HG02798 (cell line): ENCODE results near the gene TNRC6B.
"Not testable (repeated sequence)": the region's sequence is repeated elsewhere in the genome, so short reads cannot be mapped to it uniquely, and the experiment has no call there.

Experiments used
- ATAC-seq: cut with Tn5 transposase; IDR thresholded peaks from one replicate; pipeline ENCODE4 v1.9.1; 2021; ENCODE audit warnings: mild to moderate bottlenecking; ENCODE audit not compliant: unreplicated experiment, poor library complexity

The TNRC6B gene

DNA sequence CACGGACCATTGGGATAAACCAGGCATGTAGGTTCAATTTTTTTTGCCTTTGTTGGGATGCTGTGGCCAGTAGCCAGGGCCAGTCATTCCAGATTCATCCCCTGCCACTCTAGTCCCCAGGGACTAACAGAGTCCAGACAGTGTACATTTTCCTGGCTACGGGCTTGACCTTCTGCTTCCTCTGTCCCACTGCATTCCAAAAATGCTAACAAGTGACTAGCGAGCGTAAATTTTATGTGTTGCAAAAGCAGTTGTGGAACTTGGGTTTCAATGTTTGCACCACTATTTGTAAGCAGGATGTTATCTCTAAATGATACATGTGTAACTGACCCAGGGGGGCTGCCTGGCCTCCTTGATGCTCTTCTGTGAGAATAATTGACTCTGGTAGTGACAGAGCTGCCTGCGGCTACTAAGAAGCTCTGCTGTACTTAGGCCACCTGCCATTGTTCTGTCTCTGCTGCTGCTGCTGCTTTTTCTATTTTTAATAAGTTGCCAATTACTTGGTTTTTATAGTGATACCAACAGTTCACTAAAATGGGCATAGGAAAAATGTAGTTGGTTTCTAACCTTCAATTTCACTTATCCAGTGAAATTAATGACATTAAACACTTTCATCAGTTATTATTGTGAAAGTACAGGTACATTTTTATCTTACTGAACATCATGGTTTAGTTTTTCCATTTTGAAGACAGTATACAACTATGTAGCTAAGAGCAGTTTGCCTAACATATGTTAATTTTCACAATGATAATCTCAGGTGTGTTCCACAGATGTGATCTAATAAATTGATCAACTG is 26.8 kb downstream of the TNRC6B start:
- no peak for ATAC-seq

DNA sequence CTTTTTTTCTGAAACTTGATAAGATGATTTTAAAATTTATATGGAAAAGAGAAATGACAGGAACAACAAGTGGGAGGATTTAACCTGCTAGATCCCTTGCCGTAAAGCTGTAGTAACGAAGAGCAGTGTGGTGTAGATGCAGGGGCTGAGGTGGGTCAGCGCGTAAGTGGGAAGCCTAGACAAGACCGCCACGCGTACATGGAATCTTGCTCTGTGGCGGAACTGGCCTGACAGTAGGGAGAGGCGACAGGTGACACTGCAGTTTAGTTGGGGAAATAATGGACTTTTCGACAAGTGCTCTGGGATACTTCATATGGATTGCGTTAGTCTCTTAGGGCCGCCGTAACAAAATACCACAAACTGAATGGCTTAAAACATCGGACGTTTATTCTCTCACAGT is 28.8 kb downstream of the TNRC6B start:
- ATAC-seq, result no peak

DNA sequence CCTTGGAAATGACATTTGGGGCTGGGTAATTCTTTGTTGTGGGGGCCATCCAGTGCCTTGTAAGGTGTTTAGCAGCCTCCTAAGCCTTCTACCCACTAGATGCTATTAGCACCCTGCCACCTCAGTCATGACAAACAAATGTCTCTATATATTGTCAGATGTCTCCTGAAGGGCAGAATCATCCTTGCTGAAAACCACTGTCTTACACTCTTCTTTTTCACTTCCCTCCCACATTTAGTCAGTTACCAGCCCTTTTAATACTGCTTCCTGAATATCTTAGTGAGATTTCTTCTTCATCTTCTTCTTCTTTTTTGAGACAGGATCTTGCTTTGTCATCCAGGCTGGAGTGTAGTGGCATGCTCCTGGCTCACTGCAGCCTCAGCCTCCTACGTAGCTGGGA is 33.1 kb downstream of the TNRC6B start:
- ATAC-seq, result peak; percentile 68

DNA sequence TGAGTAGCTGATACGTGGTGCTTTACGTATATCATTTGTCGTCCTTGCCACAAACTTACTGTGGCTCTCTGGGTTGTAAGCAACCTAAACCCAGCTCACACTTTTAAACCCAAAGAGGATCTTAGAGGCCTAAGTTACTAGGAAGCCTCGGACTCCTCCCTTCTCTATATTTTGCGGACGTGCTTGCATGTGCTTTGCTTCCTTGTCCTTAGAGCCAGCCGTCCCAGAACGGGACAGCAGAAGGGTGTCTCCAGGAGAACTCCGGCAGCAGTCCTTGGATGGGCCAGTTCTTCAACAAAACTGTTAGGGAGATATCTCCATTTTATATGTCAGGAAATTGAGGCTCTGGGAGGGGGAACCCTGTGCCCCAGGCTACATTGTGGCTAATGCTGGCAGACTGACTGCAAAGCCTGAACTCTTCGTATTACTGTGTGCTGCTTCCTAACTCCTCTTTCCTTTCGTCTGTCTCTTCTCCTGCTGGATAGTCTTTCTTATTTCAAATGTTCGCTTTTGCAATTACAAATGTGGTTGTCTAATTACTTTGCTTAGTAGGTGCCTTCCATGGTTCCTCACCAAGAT is 33.8 kb downstream of the TNRC6B start:
- ATAC-seq, result no peak

DNA sequence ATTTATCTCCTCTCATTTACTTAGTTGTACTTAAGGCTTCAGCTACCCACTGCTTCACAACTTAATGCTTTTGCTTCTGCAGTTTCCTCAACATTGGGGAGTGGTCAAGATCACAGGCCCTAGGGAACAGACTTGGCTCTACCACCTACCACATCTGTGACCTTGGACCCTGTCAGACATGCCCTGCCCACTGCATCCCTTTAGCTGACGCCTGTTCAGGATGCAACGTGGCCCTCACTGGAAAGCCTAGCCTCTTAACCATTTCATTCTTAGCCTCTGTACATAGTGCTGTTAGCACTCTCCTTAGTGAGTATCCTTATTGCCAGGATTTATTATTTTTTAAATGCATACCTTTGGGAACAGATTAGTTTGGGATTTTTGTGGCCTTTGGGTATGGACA is 34.4 kb downstream of the TNRC6B start:
- ATAC-seq, result no peak

DNA sequence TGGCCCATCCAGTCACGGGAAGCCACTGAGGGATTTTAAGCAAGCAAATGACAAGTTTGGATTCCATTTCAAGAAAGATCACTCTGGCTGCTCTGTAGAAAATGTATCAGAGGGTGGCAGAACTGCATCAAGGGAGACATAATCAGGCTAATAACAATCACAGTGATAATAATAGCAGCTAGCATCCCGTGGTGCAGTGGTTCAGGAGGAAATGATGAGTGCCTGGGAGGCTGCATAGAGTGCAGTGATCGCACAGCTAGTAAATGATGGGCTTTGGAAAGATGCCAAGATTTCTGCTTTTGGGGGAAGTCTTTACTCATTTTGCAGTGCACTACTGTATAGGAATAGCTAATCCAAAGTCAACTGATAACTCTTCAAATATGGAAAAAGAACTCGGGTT is 35.8 kb downstream of the TNRC6B start:
- ATAC-seq, result no peak

DNA sequence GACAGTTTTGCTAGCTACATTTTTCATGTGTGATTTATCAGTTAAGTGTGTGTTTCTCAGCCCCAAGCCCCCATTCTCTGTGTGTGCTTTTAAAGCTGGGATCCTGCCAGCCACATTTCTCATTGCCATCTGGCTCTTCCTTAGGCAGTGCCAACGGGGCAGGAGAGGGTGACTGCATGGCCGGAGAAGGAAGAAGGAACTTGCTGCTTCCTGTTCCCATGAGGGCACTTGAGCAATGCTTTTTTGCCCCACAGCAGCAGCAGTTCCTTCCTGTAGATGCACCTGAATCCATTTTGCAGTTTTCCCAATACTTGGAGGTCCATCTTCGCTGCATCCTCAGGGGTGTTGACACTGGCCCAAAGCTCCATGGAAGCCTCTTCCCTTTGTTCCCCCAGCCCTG is 37.5 kb downstream of the TNRC6B start:
- ATAC-seq, result no peak

DNA sequence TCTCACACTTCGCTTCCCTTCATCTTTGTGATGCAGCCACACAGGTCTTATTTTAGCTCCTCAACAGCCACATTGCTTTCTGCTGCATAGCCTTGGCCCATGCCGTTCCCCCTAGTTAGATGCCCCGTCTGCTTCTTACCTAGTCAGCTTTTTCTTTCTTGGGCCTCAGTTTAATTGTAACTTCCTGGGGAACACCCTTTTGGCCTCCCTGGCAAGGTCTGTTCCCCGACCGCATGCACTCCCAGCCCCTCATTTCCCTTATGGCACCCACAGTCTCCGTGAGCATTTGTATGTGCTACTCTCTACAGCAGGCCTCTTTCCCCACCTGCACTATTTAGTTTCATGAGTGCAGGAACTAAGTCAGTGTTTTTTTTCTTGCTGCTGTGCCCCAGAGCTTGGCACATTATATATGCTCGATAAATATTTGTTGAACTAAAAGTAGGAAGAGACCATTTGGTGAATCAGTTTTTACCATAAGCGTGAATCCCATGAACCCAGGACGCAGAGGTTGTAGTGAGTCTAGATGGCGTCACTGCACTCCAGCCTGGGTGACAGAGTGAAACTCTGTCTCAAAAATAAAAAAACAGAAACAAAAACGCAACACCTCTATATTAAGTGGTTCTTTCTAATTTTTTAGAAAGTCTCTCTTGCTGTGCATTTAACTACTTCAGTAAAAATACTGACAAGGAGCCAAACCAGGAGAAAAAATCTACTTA is 38.5 kb downstream of the TNRC6B start:
- ATAC-seq, result peak; percentile 68

DNA sequence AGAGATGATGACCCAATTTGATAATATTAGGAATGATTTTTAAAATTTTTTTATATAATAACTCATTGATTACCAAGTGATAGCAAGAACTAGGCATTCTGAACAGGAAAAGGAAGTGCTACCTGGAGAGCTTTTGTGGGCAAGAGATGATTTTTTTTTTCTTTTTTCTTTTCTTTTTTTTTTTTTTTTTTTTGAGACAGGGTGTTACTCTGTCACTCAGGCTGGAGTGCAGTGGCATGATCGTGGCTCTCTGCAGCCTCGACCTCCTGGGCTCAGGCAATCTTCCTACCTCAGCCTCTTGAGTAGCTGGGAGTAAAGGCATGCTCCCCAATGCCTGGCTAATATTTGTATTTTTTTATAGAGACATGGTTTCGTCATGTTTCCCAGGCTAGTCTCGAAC is 40.4 kb downstream of the TNRC6B start:
- no peak for ATAC-seq

DNA sequence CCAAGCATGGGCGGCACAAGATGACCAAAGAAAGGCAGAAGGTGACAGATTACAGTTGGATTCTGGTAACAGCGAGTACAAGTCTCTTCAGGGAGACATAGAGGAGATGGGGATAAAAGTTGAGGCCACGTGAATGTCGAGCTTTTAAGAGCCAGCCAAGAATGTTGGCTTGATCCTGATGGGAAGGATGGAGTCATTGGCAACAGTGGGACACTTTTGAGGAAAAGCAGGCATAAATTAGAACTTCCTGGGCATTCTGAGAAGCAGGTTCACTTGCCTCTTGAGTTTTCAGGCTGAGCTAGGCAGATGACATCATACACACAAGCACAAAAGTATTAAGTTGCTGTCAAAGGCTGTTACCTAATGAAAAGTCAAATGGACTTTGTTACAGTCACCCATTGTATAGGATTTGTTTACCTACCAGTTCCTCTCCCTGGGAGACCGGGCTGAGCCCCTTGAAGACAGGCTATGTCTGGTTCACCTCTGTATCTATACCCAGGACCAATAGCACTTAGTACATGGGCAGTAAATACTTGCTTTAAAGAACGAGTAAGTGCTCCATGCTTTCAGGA is 41.1 kb downstream of the TNRC6B start:
- no peak for ATAC-seq

DNA sequence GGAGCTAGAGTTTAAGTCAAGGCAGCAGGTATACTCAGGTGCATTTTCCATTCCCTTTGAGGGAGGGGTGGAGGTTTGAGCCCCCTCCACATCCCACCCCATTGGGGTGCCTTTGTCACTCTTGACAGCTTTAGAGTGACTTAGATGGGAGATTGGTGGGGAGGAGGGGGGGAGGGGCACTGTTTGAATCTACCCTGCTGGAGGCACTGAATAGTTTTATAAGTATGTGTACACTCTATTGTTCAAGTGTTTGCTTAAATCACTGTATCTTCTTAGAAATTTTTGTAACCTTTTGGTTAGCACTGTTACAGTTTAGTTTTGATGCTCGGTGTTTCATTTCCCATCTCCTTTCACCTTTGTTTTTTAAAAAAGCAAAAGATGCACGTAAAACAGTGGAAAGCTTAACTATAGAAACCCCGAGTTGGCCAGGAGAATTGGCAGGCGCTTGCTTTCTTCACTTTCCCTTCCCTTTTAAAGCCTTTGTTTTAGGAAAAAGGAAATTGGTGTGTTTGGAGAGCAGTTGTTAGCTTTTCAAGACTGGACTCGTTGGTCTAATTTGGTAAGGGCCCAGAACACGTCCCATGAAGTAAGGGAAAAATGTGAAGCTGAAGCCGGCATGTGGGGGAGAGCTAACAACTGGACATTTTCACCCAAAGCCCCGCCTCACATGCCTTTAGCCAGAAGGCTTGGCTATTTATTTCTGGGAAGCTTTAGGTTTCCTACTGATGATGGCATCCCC is 42.8 kb downstream of the TNRC6B start:
- ATAC-seq, result no peak

DNA sequence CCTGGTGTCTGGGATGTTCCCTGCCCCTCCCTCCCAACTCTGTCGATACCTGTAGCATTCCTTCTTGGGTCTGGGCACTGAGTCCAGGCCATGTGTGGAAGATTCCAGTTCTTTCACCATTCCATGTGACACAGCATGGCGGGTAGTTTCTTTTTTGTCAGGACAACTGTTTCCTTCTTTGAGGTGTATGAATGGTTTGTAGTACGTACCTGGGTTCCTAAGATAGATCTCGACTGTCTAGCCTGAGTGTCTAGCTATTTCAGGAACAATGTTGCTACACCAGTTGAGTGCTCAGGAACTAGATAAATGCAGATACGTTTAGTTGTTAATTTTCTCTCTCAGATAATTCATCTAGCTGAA is 43.3 kb downstream of the TNRC6B start:
- no peak for ATAC-seq

DNA sequence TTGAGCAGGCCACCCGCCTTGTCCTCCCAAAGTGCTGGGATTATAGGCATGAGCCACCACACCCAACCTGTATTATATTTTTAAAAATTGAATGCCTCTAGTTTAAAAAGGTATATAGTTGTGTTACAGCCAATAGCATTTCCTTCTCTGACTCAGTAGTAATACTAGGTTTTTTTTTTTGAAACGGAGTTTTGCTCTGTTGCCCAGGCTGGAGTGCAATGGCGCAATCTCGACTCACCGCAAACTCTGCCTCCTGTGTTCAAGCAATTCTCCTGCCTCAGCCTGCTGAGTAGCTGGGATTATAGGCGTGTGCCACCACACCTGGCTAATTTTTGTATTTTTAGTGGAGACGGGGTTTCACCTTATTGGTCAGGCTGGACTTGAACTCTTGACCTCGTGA is 45.3 kb downstream of the TNRC6B start:
- not testable (repeated sequence) for ATAC-seq

DNA sequence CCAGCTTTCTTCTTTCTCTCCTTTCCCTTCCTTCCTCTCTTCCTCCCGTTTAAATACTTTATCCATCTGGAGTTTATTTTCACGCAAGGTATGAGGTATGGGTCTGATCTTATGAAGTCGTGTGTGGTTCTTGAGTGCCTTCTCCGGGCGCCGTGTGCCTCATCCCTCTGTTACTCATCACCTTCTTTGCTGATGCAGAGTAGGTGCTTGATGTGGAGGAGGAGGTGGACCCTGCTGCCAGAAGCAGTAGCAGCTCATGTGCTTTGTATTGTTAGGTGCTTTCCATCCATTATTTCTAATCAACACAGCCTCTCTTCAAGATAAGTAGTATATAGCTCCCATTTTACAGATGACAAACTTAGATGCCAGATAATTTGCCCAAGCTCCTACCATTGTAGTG is 47.0 kb downstream of the TNRC6B start:
- no peak for ATAC-seq

DNA sequence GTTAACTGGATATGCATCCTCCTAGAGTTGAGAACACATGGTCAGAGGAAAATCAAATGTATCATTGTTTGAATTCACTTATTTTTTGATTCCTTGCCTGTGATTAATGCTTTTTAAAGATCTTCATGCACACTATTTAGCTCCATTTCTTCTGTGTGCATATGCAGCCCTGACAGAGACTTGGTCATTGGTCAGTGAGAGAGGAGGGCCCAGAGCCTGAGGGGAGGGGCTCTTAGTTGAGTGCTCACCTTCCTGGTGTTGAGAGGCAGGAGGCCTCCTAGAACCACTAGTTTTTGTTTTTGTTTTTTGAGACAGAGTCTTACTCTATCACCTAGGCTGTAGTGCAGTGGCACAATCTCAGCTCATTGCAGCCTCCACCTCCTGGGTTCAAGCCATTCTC is 48.9 kb downstream of the TNRC6B start:
- ATAC-seq, result no peak

DNA sequence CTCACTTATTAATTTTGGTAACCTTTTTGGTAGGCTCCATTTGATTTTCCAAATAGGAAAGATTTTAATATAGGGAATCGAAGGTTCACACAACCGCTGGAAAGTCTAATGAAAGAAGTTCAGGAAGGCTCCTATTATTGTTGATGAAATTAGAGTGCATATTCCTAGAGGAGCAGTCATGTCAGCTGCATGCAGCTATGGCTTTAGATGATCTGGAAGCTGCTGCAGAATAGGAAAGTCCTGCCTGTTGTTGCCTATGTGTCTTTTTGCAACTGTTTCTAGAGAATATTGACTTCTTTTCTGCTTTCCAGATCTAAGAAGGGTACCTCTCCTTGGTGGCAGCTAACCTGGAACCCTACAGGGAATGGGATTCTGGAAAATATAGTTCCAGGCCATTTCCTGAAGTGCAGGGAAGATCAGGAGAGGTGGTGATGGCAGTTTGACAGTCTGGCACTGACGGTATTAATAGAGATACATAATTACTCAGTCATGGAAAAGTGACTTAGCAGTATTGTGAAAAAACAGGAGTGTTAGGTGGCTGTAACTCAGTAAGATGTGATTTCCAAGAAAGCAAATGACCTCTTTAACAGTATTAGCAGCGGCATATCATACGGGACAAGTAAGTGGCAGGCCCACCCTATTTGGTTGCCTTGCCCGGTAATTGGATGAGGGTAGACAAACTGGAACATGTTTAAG is 54.0 kb downstream of the TNRC6B start:
- no peak for ATAC-seq

DNA sequence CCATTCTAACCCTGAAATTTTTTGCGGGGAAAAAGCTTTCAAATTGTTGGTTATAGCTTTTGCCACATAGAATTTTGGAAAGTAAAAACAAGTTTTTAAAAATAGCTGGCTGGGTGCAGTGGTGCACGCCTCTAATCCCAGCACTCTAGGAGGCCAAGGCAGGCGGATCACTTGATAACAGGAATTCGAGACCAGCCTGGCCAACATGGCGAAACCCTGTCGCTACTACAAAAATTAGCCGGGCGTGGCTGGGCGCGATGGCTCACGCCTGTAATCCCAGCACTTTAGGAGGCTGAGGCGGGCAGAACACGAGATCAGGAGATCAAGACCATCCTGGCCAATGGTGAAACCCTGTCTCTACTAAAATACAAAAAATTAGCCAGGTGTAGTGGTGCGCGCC is 54.9 kb downstream of the TNRC6B start:
- no peak for ATAC-seq

DNA sequence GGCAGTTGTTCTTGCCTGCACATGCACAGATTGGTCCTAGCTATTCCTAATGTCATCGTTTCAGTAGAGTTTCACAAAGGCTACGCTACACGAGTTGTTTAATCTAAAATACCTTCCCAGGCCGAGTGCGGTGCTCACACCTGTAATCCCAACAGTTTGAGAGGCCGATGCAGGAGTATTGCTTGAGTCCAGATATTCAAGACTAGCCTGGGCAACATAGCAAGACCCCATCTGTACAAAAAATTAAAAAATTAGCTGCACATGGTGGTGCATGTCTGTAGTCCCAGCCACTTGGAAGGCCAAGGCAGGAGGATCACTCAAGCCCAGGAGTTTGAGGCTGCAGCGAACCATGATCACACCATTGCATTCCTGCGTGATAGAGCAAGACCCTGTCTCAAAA is 56.2 kb downstream of the TNRC6B start:
- no peak for ATAC-seq

DNA sequence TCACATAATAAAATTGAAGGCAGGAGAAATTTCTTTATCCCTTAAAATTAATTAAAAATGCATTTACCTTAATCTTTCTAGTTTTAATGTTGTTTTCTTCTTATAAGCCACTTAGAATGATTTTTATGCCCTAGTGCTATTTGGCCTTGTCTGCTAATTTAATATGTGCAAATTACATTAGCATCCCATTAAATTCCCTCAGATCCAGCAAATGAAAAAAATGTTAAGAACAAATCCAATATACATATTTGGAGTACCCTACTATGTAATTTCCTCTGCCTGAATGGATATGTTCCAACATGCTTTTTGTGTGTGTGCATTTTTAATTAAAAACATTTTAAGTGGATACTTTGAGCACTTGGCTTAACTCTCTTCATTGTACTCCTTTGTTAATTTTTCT is 56.9 kb downstream of the TNRC6B start:
- ATAC-seq, result no peak

DNA sequence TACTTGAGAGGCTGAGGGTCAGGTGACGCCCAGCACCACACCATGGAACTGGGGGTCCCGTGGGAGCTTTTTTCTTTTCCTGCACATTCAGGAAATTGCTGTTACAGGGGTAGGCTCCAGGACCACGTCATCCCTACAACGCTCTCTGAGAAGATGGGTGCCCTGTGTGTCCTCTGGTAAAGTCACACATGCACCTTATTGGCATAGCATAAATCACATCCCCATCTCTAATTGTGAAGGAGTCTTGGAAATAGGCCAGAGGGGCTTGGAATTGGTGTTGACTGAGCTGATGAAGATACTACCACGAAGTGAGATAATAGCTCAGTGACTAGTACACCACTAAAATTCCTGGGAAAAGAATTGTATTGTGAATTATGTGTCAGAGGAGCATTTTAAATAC is 57.6 kb downstream of the TNRC6B start:
- no peak for ATAC-seq
